WTC11 (cell line): ENCODE measurements around the gene HPSE2.

Experiments used
- ATF3 ChIP-seq: sonication (generic); formaldehyde crosslinking; conservative IDR thresholded peaks from 2 replicates; pipeline ENCODE4 v1.8.1; 2022; ENCODE audit warnings: mild to moderate bottlenecking, missing genetic modification reagents
- CREB1 ChIP-seq: sonication (generic); formaldehyde crosslinking; IDR thresholded peaks from 2 replicates; pipeline ENCODE4 v1.8.0; 2023; ENCODE audit warnings: mild to moderate bottlenecking, missing genetic modification reagents
- CTCF ChIP-seq: fragments of 200-600 bp; IDR thresholded peaks from 2 replicates; pipeline ENCODE4 v1.8.0; 2022; ENCODE audit warnings: antibody characterized with exemption
- E2F5 ChIP-seq: sonication (generic); formaldehyde crosslinking; IDR thresholded peaks from 2 replicates; pipeline ENCODE4 v1.8.1; 2022; ENCODE audit warnings: mild to moderate bottlenecking, moderate library complexity, missing genetic modification reagents
- ESRRA ChIP-seq: sonication (generic); formaldehyde crosslinking; IDR thresholded peaks from 2 replicates; pipeline ENCODE4 v1.8.1; 2022; ENCODE audit warnings: mild to moderate bottlenecking, missing genetic modification reagents, borderline replicate concordance
- FOXJ3 ChIP-seq: sonication (generic); formaldehyde crosslinking; IDR thresholded peaks from 2 replicates; pipeline ENCODE4 v1.9.0; 2021; ENCODE audit warnings: missing genetic modification reagents, mild to moderate bottlenecking, borderline replicate concordance
- NFE2L1 ChIP-seq: sonication (generic); formaldehyde crosslinking; IDR thresholded peaks from 2 replicates; pipeline ENCODE4 v1.8.1; 2023; ENCODE audit warnings: missing genetic modification reagents
- TCF7 ChIP-seq: sonication (generic); formaldehyde crosslinking; IDR thresholded peaks from 2 replicates; pipeline ENCODE4 v1.8.0; 2022; ENCODE audit warnings: mild to moderate bottlenecking, low read depth, missing genetic modification reagents, moderate library complexity
- TEAD4 ChIP-seq: sonication (generic); formaldehyde crosslinking; IDR thresholded peaks from 2 replicates; pipeline ENCODE4 v1.8.0; 2022; ENCODE audit warnings: mild to moderate bottlenecking, missing genetic modification reagents
- USF2 ChIP-seq: sonication (generic); formaldehyde crosslinking; IDR thresholded peaks from 2 replicates; pipeline ENCODE4 v1.8.1; 2023; ENCODE audit warnings: mild to moderate bottlenecking, missing genetic modification reagents, moderate library complexity
- ZNF138 ChIP-seq: sonication (generic); formaldehyde crosslinking; conservative IDR thresholded peaks from 2 replicates; pipeline ENCODE4 v1.8.1; 2022; ENCODE audit warnings: mild to moderate bottlenecking, moderate library complexity, missing genetic modification reagents
- ZNF425 ChIP-seq: fragments of 250-450 bp; sonication (Bioruptor Pico); conservative IDR thresholded peaks from 2 replicates; pipeline ENCODE4 v1.9.0; 2021; ENCODE audit warnings: mild to moderate bottlenecking

GRCh38 chr10:98485959-98486358 lies 749.7 kb downstream of the HPSE2 start:
- TF ChIP-seq E2F5 (CRISPR knock-in tag) (no peak), NFE2L1 (no peak), CTCF (no peak), FOXJ3 (CRISPR knock-in tag) (no peak), ZNF425 (CRISPR knock-in tag) (no peak), ESRRA (CRISPR knock-in tag) (no peak), TEAD4 (CRISPR knock-in tag) (no peak), ATF3 (CRISPR knock-in tag) (no peak), CREB1 (no peak), ZNF138 (no peak), TCF7 (CRISPR knock-in tag) (no peak), USF2 (no peak)
